PC-9 (cell line): Measurements from ENCODE around the gene STXBP5. TPM values are rescaled to one million over a fixed set of nuclear protein-coding genes. Genes with fewer than 3 reads are reported as not detected.
A peak's percentile ranks its signal among the peaks of the same experiment; 100 is the strongest.

Experiments used
- BruUV-seq: library from RNA; stranded (reverse); fragments of 400-500 nt; replicated peaks from 2 replicates; lab custom pipeline; 2021; lab: Mats Ljungman, UMichigan
- CTCF ChIA-PET: fragments of 300-600 bp; sonication (Branson Sonifier 250); formaldehyde crosslinking; loops from one replicate; lab custom pipeline; 2022; ENCODE audit warnings: antibody characterized with exemption; lab: Charles Lee
- POLR2A ChIA-PET: fragments of 300-600 bp; sonication (Branson Sonifier 250); formaldehyde crosslinking; loops from one replicate; lab custom pipeline; 2022; ENCODE audit warnings: antibody characterized with exemption; ENCODE audit not compliant: unreplicated experiment; lab: Charles Lee
- DNase-seq, 2 experiments: peaks; one replicate each; pipeline versions ENCODE4 v3.0.0 to v3.0.0-alpha.2; 2015 to 2022; ENCODE audit warnings: mixed read lengths in 1 of 2
- H2AFZ ChIP-seq: fragments of 200-600 bp; sonication (generic); 2 replicates; pipeline ENCODE4 v1.8.1; 2017; ENCODE audit warnings: antibody characterized with exemption
- H3F3A ChIP-seq: fragments of 200-600 bp; sonication (generic); 2 replicates; pipeline ENCODE4 v1.8.1; 2017; ENCODE audit warnings: antibody characterized with exemption, mild to moderate bottlenecking, low read depth; ENCODE audit not compliant: insufficient read depth
- H3K27ac ChIP-seq: fragments of 200-600 bp; sonication (generic); 2 replicates; pipeline ENCODE4 v1.6.1; 2016; ENCODE audit warnings: mixed run types
- H3K27me3 ChIP-seq: fragments of 200-600 bp; sonication (generic); 2 replicates; pipeline ENCODE4 v1.6.1; 2016; ENCODE audit warnings: low read depth, mixed run types; ENCODE audit not compliant: insufficient read depth
- H3K36me3 ChIP-seq: fragments of 200-600 bp; sonication (generic); 2 replicates; pipeline ENCODE4 v1.6.1; 2016; ENCODE audit warnings: low read depth, mixed run types
- H3K4me1 ChIP-seq: fragments of 200-600 bp; sonication (generic); replicated peaks from 2 replicates; pipeline ENCODE4 v1.6.1; 2016; ENCODE audit warnings: mixed run types; ENCODE audit not compliant: insufficient read depth
- H3K4me2 ChIP-seq: fragments of 200-600 bp; sonication (generic); 2 replicates; pipeline ENCODE4 v1.6.1; 2017; ENCODE audit warnings: mixed run types
- H3K4me3 ChIP-seq: fragments of 200-600 bp; sonication (generic); 2 replicates; pipeline ENCODE4 v1.6.1; 2016; ENCODE audit warnings: mixed run types
- H3K79me2 ChIP-seq: fragments of 200-600 bp; sonication (generic); 2 replicates; pipeline ENCODE4 v1.6.1; 2017; ENCODE audit warnings: low read depth, mixed run types
- H3K9me2 ChIP-seq: fragments of 200-600 bp; sonication (generic); 2 replicates; pipeline ENCODE4 v1.8.1; 2017; ENCODE audit warnings: mild to moderate bottlenecking; ENCODE audit not compliant: insufficient read depth
- H3K9me3 ChIP-seq: fragments of 200-600 bp; sonication (generic); 2 replicates; pipeline ENCODE4 v1.8.1; 2016; ENCODE audit warnings: low read depth; ENCODE audit not compliant: insufficient read depth
- H4K20me1 ChIP-seq: fragments of 200-600 bp; sonication (generic); 2 replicates; pipeline ENCODE4 v1.8.1; 2017; ENCODE audit not compliant: insufficient read depth
- EZH2 ChIP-seq: fragments of 200-600 bp; sonication (generic); IDR thresholded peaks from 2 replicates; pipeline ENCODE4 v1.8.0; 2017; ENCODE audit warnings: antibody characterized with exemption, low read depth
- intact Hi-C: fragments of 100-400 bp; cut with micrococcal nuclease; formaldehyde crosslinking; loops from one replicate; pipeline ENCODE4 v1.10.0; 2022; ENCODE audit not compliant: unreplicated experiment
- total RNA-seq: library from RNA; stranded (reverse); gene quantifications from 2 replicates; pipeline ENCODE4 v1.2.3, GENCODE V29; 2021
- TF ChIP-seq, protein P1 (sequence below): fragments of 200-600 bp; sonication (generic); conservative IDR thresholded peaks from 2 replicates; pipeline ENCODE4 v1.6.1; 2017; ENCODE audit warnings: mixed run types, antibody characterized with exemption, mild to moderate bottlenecking, moderate library complexity

Gene STXBP5
- total RNA-seq, 1 experiment from 2014 or later = 4.6 TPM

GRCh38 chr6:147283460-147283859 is 79.2 kb downstream of the STXBP5 start:
- TF ChIP-seq EZH2 = no peak
- TF ChIP-seq, protein P1, sequence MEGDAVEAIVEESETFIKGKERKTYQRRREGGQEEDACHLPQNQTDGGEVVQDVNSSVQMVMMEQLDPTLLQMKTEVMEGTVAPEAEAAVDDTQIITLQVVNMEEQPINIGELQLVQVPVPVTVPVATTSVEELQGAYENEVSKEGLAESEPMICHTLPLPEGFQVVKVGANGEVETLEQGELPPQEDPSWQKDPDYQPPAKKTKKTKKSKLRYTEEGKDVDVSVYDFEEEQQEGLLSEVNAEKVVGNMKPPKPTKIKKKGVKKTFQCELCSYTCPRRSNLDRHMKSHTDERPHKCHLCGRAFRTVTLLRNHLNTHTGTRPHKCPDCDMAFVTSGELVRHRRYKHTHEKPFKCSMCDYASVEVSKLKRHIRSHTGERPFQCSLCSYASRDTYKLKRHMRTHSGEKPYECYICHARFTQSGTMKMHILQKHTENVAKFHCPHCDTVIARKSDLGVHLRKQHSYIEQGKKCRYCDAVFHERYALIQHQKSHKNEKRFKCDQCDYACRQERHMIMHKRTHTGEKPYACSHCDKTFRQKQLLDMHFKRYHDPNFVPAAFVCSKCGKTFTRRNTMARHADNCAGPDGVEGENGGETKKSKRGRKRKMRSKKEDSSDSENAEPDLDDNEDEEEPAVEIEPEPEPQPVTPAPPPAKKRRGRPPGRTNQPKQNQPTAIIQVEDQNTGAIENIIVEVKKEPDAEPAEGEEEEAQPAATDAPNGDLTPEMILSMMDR = no peak
- 0 out of 2 replicates have a peak, but pooled peaks cover 4% of the 10 kb centered on the region for H3K36me3 ChIP-seq
- no peak overlapping the region for H3K4me3 ChIP-seq
- POLR2A ChIA-PET = no interaction called here
- no TSS peak for BruUV-seq
- H3F3A ChIP-seq = peaks cover 5% of the 10 kb centered on the region; the same call in 1 of the 2 replicates
- H2AFZ ChIP-seq = no peak overlapping the region
- H4K20me1 ChIP-seq = no peaks in the 10 kb centered on the region
- H3K9me3 ChIP-seq = no peaks in the 10 kb centered on the region
- H3K4me2 ChIP-seq = no peak overlapping the region
- intact Hi-C loops = no loop called here
- no peaks in the 10 kb centered on the region for H3K79me2 ChIP-seq
- H3K27ac ChIP-seq = no peak overlapping the region
- H3K27me3 ChIP-seq = no peaks in the 10 kb centered on the region
- H3K4me1 ChIP-seq = peaks cover 11% of the 10 kb centered on the region
- CTCF ChIA-PET = no interaction called here
- DNase-seq = no peak
- H3K9me2 ChIP-seq = no peaks in the 10 kb centered on the region

DNA sequence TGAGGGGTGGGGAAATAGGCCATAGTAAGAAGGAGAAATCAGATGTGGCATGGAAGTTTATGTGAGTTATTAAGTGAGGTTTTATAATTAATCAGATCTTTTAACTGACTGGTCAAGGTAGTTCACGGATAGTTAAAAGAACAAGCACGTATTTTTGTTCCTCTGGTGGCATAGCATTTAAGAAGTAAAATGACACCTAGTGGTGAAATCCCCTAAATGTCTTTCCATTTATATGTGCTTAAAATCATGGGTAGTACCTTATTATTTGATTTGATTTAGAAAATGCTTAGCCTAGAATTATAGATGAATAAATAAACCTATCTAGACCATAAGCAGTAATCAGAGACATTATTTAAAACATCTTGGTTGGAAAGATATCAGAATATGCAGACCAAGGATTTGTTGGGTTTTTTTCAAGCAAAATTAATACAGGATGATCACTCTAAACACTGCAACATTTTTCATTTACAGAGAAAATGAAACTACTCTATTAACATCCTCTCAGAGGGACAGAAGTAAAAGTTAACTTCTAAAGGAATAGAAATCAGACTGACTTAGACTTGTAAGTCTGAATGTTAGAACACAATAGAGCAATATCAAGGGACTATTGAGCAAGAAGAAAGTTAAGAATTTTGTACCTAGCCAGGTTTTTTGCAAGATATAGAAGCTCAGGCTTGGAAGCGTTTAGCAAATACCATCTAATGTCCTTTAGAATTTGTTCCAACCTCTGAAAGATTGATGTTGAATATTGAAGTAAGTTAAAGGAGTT is 81.1 kb downstream of the STXBP5 start:
- no peak overlapping the region for H3K27ac ChIP-seq
- H3K79me2 ChIP-seq = no peaks in the 10 kb centered on the region
- no peaks in the 10 kb centered on the region for H3K27me3 ChIP-seq
- CTCF ChIA-PET = no interaction called here
- no peaks in the 10 kb centered on the region for H4K20me1 ChIP-seq
- intact Hi-C loops = loop anchor here (5.0 kb wide), 1 partner anchor 383 kb away; no protein-coding TSS in a partner anchor
- TF ChIP-seq, protein P1 = peak; percentile 57
- no peak for TF ChIP-seq EZH2
- H3K4me3 ChIP-seq = no peak overlapping the region
- H3K9me2 ChIP-seq = no peaks in the 10 kb centered on the region
- H3K36me3 ChIP-seq = no peaks in the 10 kb centered on the region
- H2AFZ ChIP-seq = no peak overlapping the region
- H3K9me3 ChIP-seq = no peaks in the 10 kb centered on the region
- POLR2A ChIA-PET = no interaction called here
- H3K4me1 ChIP-seq = peaks cover 11% of the 10 kb centered on the region
- H3K4me2 ChIP-seq = no peak overlapping the region
- peaks cover 5% of the 10 kb centered on the region; the same call in 1 of the 2 replicates for H3F3A ChIP-seq
- no peak for DNase-seq
- BruUV-seq = no TSS peak

GRCh38 chr6:147287869-147288271 is 83.7 kb downstream of the STXBP5 start:
- no peaks in the 10 kb centered on the region for H3K27me3 ChIP-seq
- peaks cover 5% of the 10 kb centered on the region; the same call in 1 of the 2 replicates for H3F3A ChIP-seq
- no peak overlapping the region for H2AFZ ChIP-seq
- no peak for TF ChIP-seq EZH2
- TF ChIP-seq, protein P1 = no peak
- H3K4me1 ChIP-seq = peaks cover 11% of the 10 kb centered on the region
- H3K4me3 ChIP-seq = no peak overlapping the region
- DNase-seq = peak; percentile 22 to 45
- H3K79me2 ChIP-seq = no peaks in the 10 kb centered on the region
- intact Hi-C loops = loop anchor here (5.0 kb wide), 1 partner anchor 386 kb away; no protein-coding TSS in a partner anchor
- H3K4me2 ChIP-seq = 0 out of 2 replicates have a peak overlapping the region, but pooled peaks have one; percentile 12
- no peaks in the 10 kb centered on the region for H3K36me3 ChIP-seq
- H4K20me1 ChIP-seq = no peaks in the 10 kb centered on the region
- no peaks in the 10 kb centered on the region for H3K9me2 ChIP-seq
- ChIA-PET CTCF (interaction anchor here (0.7 kb wide), 1 partner anchor 374 kb away, joined by 3 read pairs; no protein-coding TSS in a partner anchor), POLR2A (no interaction called here)
- no peaks in the 10 kb centered on the region for H3K9me3 ChIP-seq
- H3K27ac ChIP-seq = 0 out of 2 replicates have a peak overlapping the region, but pooled peaks have one; percentile 41
- BruUV-seq = no TSS peak
